ENCODE results near the gene DHODH.
"Not testable (repeated sequence)": the region's sequence is repeated elsewhere in the genome, so short reads cannot be mapped to it uniquely, and the experiment has no call there.

Gene DHODH

GRCh38 chr16:72059060-72059459, 50.5 kb downstream of the DHODH start:
- H3K27ac ChIP-seq (ENCODE audit: low read depth, low read length); H3K36me3 ChIP-seq (ENCODE audit: insufficient read depth, low read length); H3K4me1 ChIP-seq (ENCODE audit: insufficient read depth, low read length); H3K9ac ChIP-seq (ENCODE audit: low read length); H3K27me3 ChIP-seq (ENCODE audit: control insufficient read depth in 1 of 2, insufficient read depth in 2 of 2, low read length in 2 of 2); H3K9me3 ChIP-seq (ENCODE audit: low read length); H3K4me3 ChIP-seq (ENCODE audit: low read depth in 1 of 2, low read length in 2 of 2): not testable (repeated sequence)

GRCh38 chr16:72060405-72060804, 51.9 kb downstream of the DHODH start:
- H3K4me1 ChIP-seq (ENCODE audit: insufficient read depth, low read length), result no peaks in the 10 kb centered on the region
- no peaks in the 10 kb centered on the region for H3K27me3 ChIP-seq (ENCODE audit: control insufficient read depth in 1 of 2, insufficient read depth in 2 of 2, low read length in 2 of 2)
- no peak overlapping the region for H3K27ac ChIP-seq (ENCODE audit: low read depth, low read length)
- no peak overlapping the region for H3K9ac ChIP-seq (ENCODE audit: low read length)
- no peaks in the 10 kb centered on the region for H3K9me3 ChIP-seq (ENCODE audit: low read length)
- H3K4me3 ChIP-seq (ENCODE audit: low read depth in 1 of 2, low read length in 2 of 2), result no peak overlapping the region
- H3K36me3 ChIP-seq (ENCODE audit: insufficient read depth, low read length), result no peaks in the 10 kb centered on the region

- Histone ChIP-seq H3K4me1 (ENCODE audit: insufficient read depth, low read length) (no peaks in the 10 kb centered on the region), H3K9me3 (ENCODE audit: low read length) (no peaks in the 10 kb centered on the region), H3K27ac (ENCODE audit: low read depth, low read length) (no peak overlapping the region), H3K27me3 (ENCODE audit: control insufficient read depth in 1 of 2, insufficient read depth in 2 of 2, low read length in 2 of 2) (no peaks in the 10 kb centered on the region), H3K9ac (ENCODE audit: low read length) (no peak overlapping the region), H3K4me3 (ENCODE audit: low read depth in 1 of 2, low read length in 2 of 2) (no peak overlapping the region), H3K36me3 (ENCODE audit: insufficient read depth, low read length) (no peaks in the 10 kb centered on the region)
Measured at GRCh38 chr16:72061564-72061963, 53.0 kb downstream of the DHODH start.

GRCh38 chr16:72064361-72064894, 55.9 kb downstream of the DHODH start:
- Histone ChIP-seq H3K27me3 (ENCODE audit: control insufficient read depth in 1 of 2, insufficient read depth in 2 of 2, low read length in 2 of 2) (no peaks in the 10 kb centered on the region), H3K36me3 (ENCODE audit: insufficient read depth, low read length) (no peaks in the 10 kb centered on the region), H3K27ac (ENCODE audit: low read depth, low read length) (no peak overlapping the region), H3K4me1 (ENCODE audit: insufficient read depth, low read length) (no peaks in the 10 kb centered on the region), H3K9ac (ENCODE audit: low read length) (no peak overlapping the region), H3K4me3 (ENCODE audit: low read depth in 1 of 2, low read length in 2 of 2) (no peak overlapping the region), H3K9me3 (ENCODE audit: low read length) (no peaks in the 10 kb centered on the region)

GRCh38 chr16:72066747-72067146, 58.2 kb downstream of the DHODH start:
- peaks cover 5% of the 10 kb centered on the region for H3K36me3 ChIP-seq (ENCODE audit: insufficient read depth, low read length)
- no peak overlapping the region for H3K4me3 ChIP-seq (ENCODE audit: low read depth in 1 of 2, low read length in 2 of 2)
- H3K27me3 ChIP-seq (ENCODE audit: control insufficient read depth in 1 of 2, insufficient read depth in 2 of 2, low read length in 2 of 2), result no peaks in the 10 kb centered on the region
- H3K9me3 ChIP-seq (ENCODE audit: low read length), result no peaks in the 10 kb centered on the region
- H3K9ac ChIP-seq (ENCODE audit: low read length), result no peak overlapping the region
- no peaks in the 10 kb centered on the region for H3K4me1 ChIP-seq (ENCODE audit: insufficient read depth, low read length)
- H3K27ac ChIP-seq (ENCODE audit: low read depth, low read length), result no peak overlapping the region

- H3K27me3 ChIP-seq (ENCODE audit: control insufficient read depth in 1 of 2, insufficient read depth in 2 of 2, low read length in 2 of 2), result no peaks in the 10 kb centered on the region
- no peak overlapping the region for H3K4me3 ChIP-seq (ENCODE audit: low read depth in 1 of 2, low read length in 2 of 2)
- H3K9me3 ChIP-seq (ENCODE audit: low read length), result no peaks in the 10 kb centered on the region
- no peak overlapping the region for H3K9ac ChIP-seq (ENCODE audit: low read length)
- H3K36me3 ChIP-seq (ENCODE audit: insufficient read depth, low read length), result peaks cover 5% of the 10 kb centered on the region
- H3K27ac ChIP-seq (ENCODE audit: low read depth, low read length), result no peak overlapping the region
- no peaks in the 10 kb centered on the region for H3K4me1 ChIP-seq (ENCODE audit: insufficient read depth, low read length)
Measured at GRCh38 chr16:72068930-72069329, 60.4 kb downstream of the DHODH start.

- no peaks in the 10 kb centered on the region for H3K27me3 ChIP-seq (ENCODE audit: control insufficient read depth in 1 of 2, insufficient read depth in 2 of 2, low read length in 2 of 2)
- H3K9ac ChIP-seq (ENCODE audit: low read length), result no peak overlapping the region
- no peak overlapping the region for H3K4me3 ChIP-seq (ENCODE audit: low read depth in 1 of 2, low read length in 2 of 2)
- no peaks in the 10 kb centered on the region for H3K4me1 ChIP-seq (ENCODE audit: insufficient read depth, low read length)
- peaks cover 5% of the 10 kb centered on the region for H3K36me3 ChIP-seq (ENCODE audit: insufficient read depth, low read length)
- no peak overlapping the region for H3K27ac ChIP-seq (ENCODE audit: low read depth, low read length)
- H3K9me3 ChIP-seq (ENCODE audit: low read length), result no peaks in the 10 kb centered on the region
Measured at GRCh38 chr16:72072514-72073342, 64.2 kb downstream of the DHODH start.

- Histone ChIP-seq H3K27me3 (ENCODE audit: control insufficient read depth in 1 of 2, insufficient read depth in 2 of 2, low read length in 2 of 2) (no peaks in the 10 kb centered on the region), H3K9me3 (ENCODE audit: low read length) (no peaks in the 10 kb centered on the region), H3K27ac (ENCODE audit: low read depth, low read length) (no peak overlapping the region), H3K4me1 (ENCODE audit: insufficient read depth, low read length) (no peaks in the 10 kb centered on the region), H3K4me3 (ENCODE audit: low read depth in 1 of 2, low read length in 2 of 2) (no peak overlapping the region), H3K9ac (ENCODE audit: low read length) (no peak overlapping the region), H3K36me3 (ENCODE audit: insufficient read depth, low read length) (peaks cover 5% of the 10 kb centered on the region)
Measured at GRCh38 chr16:72073560-72074230, 65.2 kb downstream of the DHODH start.

GRCh38 chr16:72075067-72075466, 66.5 kb downstream of the DHODH start:
- H3K27me3 ChIP-seq (ENCODE audit: control insufficient read depth in 1 of 2, insufficient read depth in 2 of 2, low read length in 2 of 2); H3K4me1 ChIP-seq (ENCODE audit: insufficient read depth, low read length); H3K9ac ChIP-seq (ENCODE audit: low read length); H3K9me3 ChIP-seq (ENCODE audit: low read length); H3K27ac ChIP-seq (ENCODE audit: low read depth, low read length); H3K36me3 ChIP-seq (ENCODE audit: insufficient read depth, low read length); H3K4me3 ChIP-seq (ENCODE audit: low read depth in 1 of 2, low read length in 2 of 2): not testable (repeated sequence)
